GM19395 (cell line): ENCODE results near the gene RASSF8.
A peak's percentile ranks its signal among the peaks of the same experiment; 100 is the strongest.

ENCODE experiments used
- ATAC-seq: cut with Tn5 transposase; IDR thresholded peaks from one replicate; pipeline ENCODE4 v1.9.1; 2021; ENCODE audit warnings: mild to moderate bottlenecking, moderate library complexity; ENCODE audit not compliant: unreplicated experiment

RASSF8 gene

GRCh38 chr12:25958428-25959070, at the start of gene RASSF8:
RASSF8 (plus strand) TSS chr12:25958682; CDS start chr12:26055344, 96,662 bp downstream.
- ATAC-seq = peak; percentile 74

- no peak for ATAC-seq
Measured at GRCh38 chr12:25914551-25914950, 43.9 kb upstream of the RASSF8 start.

- no peak for ATAC-seq
Measured at GRCh38 chr12:25924491-25925001, 33.9 kb upstream of the RASSF8 start.

GRCh38 chr12:25925064-25925463, 33.4 kb upstream of the RASSF8 start:
- no peak for ATAC-seq

GRCh38 chr12:25926536-25926935, 31.9 kb upstream of the RASSF8 start:
- ATAC-seq = no peak

GRCh38 chr12:25929142-25929541, 29.3 kb upstream of the RASSF8 start:
- no peak for ATAC-seq

- ATAC-seq = no peak
Measured at GRCh38 chr12:25932971-25933370, 25.5 kb upstream of the RASSF8 start.

- ATAC-seq = no peak
Measured at GRCh38 chr12:25934456-25934855, 24.0 kb upstream of the RASSF8 start.

GRCh38 chr12:25935355-25936144, 22.9 kb upstream of the RASSF8 start:
- ATAC-seq = no peak

GRCh38 chr12:25937096-25937495, 21.4 kb upstream of the RASSF8 start:
- no peak for ATAC-seq

GRCh38 chr12:25938581-25938980, 19.9 kb upstream of the RASSF8 start:
- ATAC-seq = no peak

GRCh38 chr12:25939606-25940005, 18.9 kb upstream of the RASSF8 start:
- ATAC-seq = no peak

- no peak for ATAC-seq
Measured at GRCh38 chr12:25940886-25941285, 17.6 kb upstream of the RASSF8 start.

- no peak for ATAC-seq
Measured at GRCh38 chr12:25942709-25943108, 15.8 kb upstream of the RASSF8 start.

- no peak for ATAC-seq
Measured at GRCh38 chr12:25943940-25944339, 14.5 kb upstream of the RASSF8 start.

- no peak for ATAC-seq
Measured at GRCh38 chr12:25949343-25949742, 9.1 kb upstream of the RASSF8 start.

GRCh38 chr12:25950329-25951115, 8.0 kb upstream of the RASSF8 start:
- ATAC-seq = no peak

GRCh38 chr12:25957793-25958427, 572 bp upstream of the RASSF8 start:
- peak; percentile 5 for ATAC-seq

- ATAC-seq = peak; percentile 45
Measured at GRCh38 chr12:25959071-25959961, 834 bp downstream of the RASSF8 start.

- ATAC-seq = no peak
Measured at GRCh38 chr12:25960143-25960542, 1.7 kb downstream of the RASSF8 start.
